ENCODE results near the gene RTRAF. TPM values are rescaled to one million over a fixed set of nuclear protein-coding genes. Genes with fewer than 3 reads are reported as not detected.

Gene RTRAF
- polyA plus RNA-seq, 1 donor from 2014 or later, result 119 TPM

- Histone ChIP-seq H3K27me3 (ENCODE audit: insufficient read depth, low read depth, low read length) (no peaks in the 10 kb centered on the region), H3K9me2 (ENCODE audit: insufficient read depth, low read length) (no peaks in the 10 kb centered on the region), H3K79me2 (replicated peaks; ENCODE audit: insufficient read depth, low read length) (no peaks in the 10 kb centered on the region), H3K36me3 (ENCODE audit: insufficient read depth, low read length) (no peaks in the 10 kb centered on the region), H4K20me1 (ENCODE audit: insufficient read depth) (no peaks in the 10 kb centered on the region), H3K9me3 (ENCODE audit: low read length) (no peaks in the 10 kb centered on the region), H2AFZ (ENCODE audit: low read depth, low read length) (no peak overlapping the region), H3K27ac (ENCODE audit: low read length) (no peak overlapping the region), H3F3A (ENCODE audit: insufficient read depth, low read length, poor library complexity, severe bottlenecking) (no peaks in the 10 kb centered on the region), H3K4me3 (ENCODE audit: low read length) (no peak overlapping the region), H3K4me2 (ENCODE audit: low read length) (no peak overlapping the region), H3K9ac (ENCODE audit: low read length) (no peak overlapping the region)
- no peak for TF ChIP-seq TAF1 (IDR thresholded peaks at IDR 0.05; ENCODE audit: low read depth)
These were observed 28.9 kb downstream of the RTRAF start for GRCh38 chr14:52018252-52018651.

DNA sequence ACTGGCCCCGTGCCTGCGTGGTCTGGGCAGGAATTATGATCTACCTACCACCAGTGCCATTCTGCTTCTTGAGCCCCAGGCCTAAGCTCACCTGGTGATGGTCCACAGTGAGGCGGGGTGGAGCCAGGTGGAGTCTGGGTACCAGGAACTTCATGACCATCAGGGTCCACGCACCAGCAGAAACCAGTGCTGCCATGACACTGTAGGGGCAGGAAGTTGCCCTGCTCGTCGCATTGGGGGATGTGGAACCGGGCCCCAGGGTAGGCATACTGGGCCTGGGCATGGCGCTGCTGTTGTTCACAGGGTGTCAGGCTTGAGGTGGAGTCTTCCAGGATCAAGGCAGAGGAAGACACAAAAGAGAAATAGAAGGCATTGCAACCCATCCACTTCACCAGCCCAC, 29.6 kb downstream of the RTRAF start:
- Histone ChIP-seq H3K27ac (ENCODE audit: low read length) (no peak overlapping the region), H2AFZ (ENCODE audit: low read depth, low read length) (no peak overlapping the region), H3K9me2 (ENCODE audit: insufficient read depth, low read length) (no peaks in the 10 kb centered on the region), H3K27me3 (ENCODE audit: insufficient read depth, low read depth, low read length) (no peaks in the 10 kb centered on the region), H3K9me3 (ENCODE audit: low read length) (no peaks in the 10 kb centered on the region), H3K36me3 (ENCODE audit: insufficient read depth, low read length) (no peaks in the 10 kb centered on the region), H3K9ac (ENCODE audit: low read length) (no peak overlapping the region), H3K4me3 (ENCODE audit: low read length) (no peak overlapping the region), H3K79me2 (replicated peaks; ENCODE audit: insufficient read depth, low read length) (no peaks in the 10 kb centered on the region), H3K4me2 (ENCODE audit: low read length) (no peak overlapping the region), H4K20me1 (ENCODE audit: insufficient read depth) (no peaks in the 10 kb centered on the region), H3F3A (ENCODE audit: insufficient read depth, low read length, poor library complexity, severe bottlenecking) (no peaks in the 10 kb centered on the region)
- TF ChIP-seq REST (IDR thresholded peaks at IDR 0.05; ENCODE audit: borderline replicate concordance) (no peak), EZH2 (IDR thresholded peaks at IDR 0.05; ENCODE audit: borderline replicate concordance, insufficient read depth, low read length, poor library complexity, severe bottlenecking) (no peak)

DNA sequence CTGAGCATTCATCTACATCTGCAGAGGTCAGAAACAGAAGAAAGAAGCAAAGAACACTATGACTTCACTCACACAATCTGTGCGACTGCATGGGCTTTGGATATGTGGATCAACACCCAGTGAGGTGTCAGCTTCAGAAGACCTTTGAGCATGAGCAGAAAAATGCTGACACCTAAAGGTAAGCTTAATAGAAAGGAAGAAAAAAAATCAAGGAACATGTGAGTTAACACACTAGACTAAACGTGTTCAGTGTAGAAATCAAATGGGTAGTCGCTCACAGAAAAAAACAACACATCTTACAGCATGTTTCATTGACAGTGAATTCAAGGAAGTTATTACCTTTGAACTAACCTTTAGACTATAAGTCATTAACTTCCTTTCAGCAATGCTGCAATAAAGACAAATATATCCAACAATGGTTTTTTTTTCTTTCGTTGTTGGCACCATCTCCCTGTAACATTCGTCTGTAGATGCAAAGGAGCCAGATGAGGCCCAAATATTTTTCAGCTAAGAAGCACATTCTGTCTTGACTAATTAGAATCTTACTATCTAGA, 30.9 kb downstream of the RTRAF start:
- TF ChIP-seq, protein P1, sequence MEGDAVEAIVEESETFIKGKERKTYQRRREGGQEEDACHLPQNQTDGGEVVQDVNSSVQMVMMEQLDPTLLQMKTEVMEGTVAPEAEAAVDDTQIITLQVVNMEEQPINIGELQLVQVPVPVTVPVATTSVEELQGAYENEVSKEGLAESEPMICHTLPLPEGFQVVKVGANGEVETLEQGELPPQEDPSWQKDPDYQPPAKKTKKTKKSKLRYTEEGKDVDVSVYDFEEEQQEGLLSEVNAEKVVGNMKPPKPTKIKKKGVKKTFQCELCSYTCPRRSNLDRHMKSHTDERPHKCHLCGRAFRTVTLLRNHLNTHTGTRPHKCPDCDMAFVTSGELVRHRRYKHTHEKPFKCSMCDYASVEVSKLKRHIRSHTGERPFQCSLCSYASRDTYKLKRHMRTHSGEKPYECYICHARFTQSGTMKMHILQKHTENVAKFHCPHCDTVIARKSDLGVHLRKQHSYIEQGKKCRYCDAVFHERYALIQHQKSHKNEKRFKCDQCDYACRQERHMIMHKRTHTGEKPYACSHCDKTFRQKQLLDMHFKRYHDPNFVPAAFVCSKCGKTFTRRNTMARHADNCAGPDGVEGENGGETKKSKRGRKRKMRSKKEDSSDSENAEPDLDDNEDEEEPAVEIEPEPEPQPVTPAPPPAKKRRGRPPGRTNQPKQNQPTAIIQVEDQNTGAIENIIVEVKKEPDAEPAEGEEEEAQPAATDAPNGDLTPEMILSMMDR (IDR thresholded peaks at IDR 0.05; ENCODE audit: poor library complexity, severe bottlenecking), result no peak
- TF ChIP-seq RAD21 (conservative IDR thresholded peaks at IDR 0.05) (no peak), REST (IDR thresholded peaks at IDR 0.05; ENCODE audit: borderline replicate concordance) (no peak), MXI1 (conservative IDR thresholded peaks at IDR 0.05; ENCODE audit: poor library complexity, severe bottlenecking) (no peak), EZH2 (IDR thresholded peaks at IDR 0.05; ENCODE audit: borderline replicate concordance, insufficient read depth, low read length, poor library complexity, severe bottlenecking) (no peak), TAF1 (IDR thresholded peaks at IDR 0.05; ENCODE audit: low read depth) (no peak), SMC3 (conservative IDR thresholded peaks at IDR 0.05; ENCODE audit: poor library complexity) (no peak), POLR2AphosphoS5 (IDR thresholded peaks at IDR 0.05) (no peak), EP300 (conservative IDR thresholded peaks at IDR 0.05; ENCODE audit: poor library complexity, severe bottlenecking) (no peak)
- Histone ChIP-seq H2AFZ (ENCODE audit: low read depth, low read length) (no peak overlapping the region), H3K79me2 (replicated peaks; ENCODE audit: insufficient read depth, low read length) (no peaks in the 10 kb centered on the region), H4K20me1 (ENCODE audit: insufficient read depth) (no peaks in the 10 kb centered on the region), H3K36me3 (ENCODE audit: insufficient read depth, low read length) (no peaks in the 10 kb centered on the region), H3K9me2 (ENCODE audit: insufficient read depth, low read length) (no peaks in the 10 kb centered on the region), H3F3A (ENCODE audit: insufficient read depth, low read length, poor library complexity, severe bottlenecking) (no peaks in the 10 kb centered on the region), H3K4me3 (ENCODE audit: low read length) (no peak overlapping the region), H3K9me3 (ENCODE audit: low read length) (no peaks in the 10 kb centered on the region), H3K27ac (ENCODE audit: low read length) (no peak overlapping the region), H3K4me2 (ENCODE audit: low read length) (no peak overlapping the region), H3K9ac (ENCODE audit: low read length) (no peak overlapping the region), H3K27me3 (ENCODE audit: insufficient read depth, low read depth, low read length) (no peaks in the 10 kb centered on the region)

Measured in neural cell (in vitro differentiated cells).